Loucy (cell line): Measurements from ENCODE around the gene SPEF2.

Source experiments
- CTCF ChIP-seq: fragments of 200-600 bp; sonication (generic); conservative IDR thresholded peaks from 2 replicates; pipeline ENCODE4 v1.5.1; 2014; ENCODE audit warnings: mild to moderate bottlenecking, antibody characterized with exemption, low read length
- EZH2phosphoT487 ChIP-seq: fragments of 200-600 bp; IDR thresholded peaks from 2 replicates; pipeline ENCODE4 v1.6.1; 2018; ENCODE audit warnings: antibody characterized with exemption, mild to moderate bottlenecking, moderate library complexity, borderline replicate concordance

- TF ChIP-seq CTCF (no peak), EZH2phosphoT487 (no peak)
These were observed 50.7 kb downstream of the SPEF2 start for GRCh38 chr5:35668319-35668718.
